ENCODE results near the gene DMRTB1. TPM values are rescaled to one million over a fixed set of nuclear protein-coding genes. Genes with fewer than 3 reads are reported as not detected.

The DMRTB1 gene
- total RNA-seq, 2 experiments from 2014 or later = not detected

GRCh38 chr1:53484705-53485477 is 25.7 kb downstream of the DMRTB1 start:
- peaks cover 14% of the 10 kb centered on the region for H3K27me3 Mint-ChIP-seq
- H3K27ac Mint-ChIP-seq = no peak overlapping the region
- no peak for DNase-seq
- H3K4me1 Mint-ChIP-seq (ENCODE audit: low read depth) = no peaks in the 10 kb centered on the region
- H3K4me3 Mint-ChIP-seq = no peak overlapping the region
- no peaks in the 10 kb centered on the region for H3K9me3 Mint-ChIP-seq
- CTCF ChIA-PET = interaction anchor here (0.9 to 2.3 kb wide), 5 partner anchors 20 to 269 kb away, joined by 4 to 10 read pairs (median 4); no protein-coding TSS in a partner anchor
- POLR2A ChIA-PET = no interaction called here
- H3K36me3 Mint-ChIP-seq = no peaks in the 10 kb centered on the region
- intact Hi-C loops (cut with micrococcal nuclease) = loop anchor here (1.0 kb wide), 2 partner anchors 197 to 269 kb away; no protein-coding TSS in a partner anchor

- peak; percentile 81 for DNase-seq
- Mint-ChIP-seq H3K27me3 (peaks cover 14% of the 10 kb centered on the region), H3K36me3 (no peaks in the 10 kb centered on the region), H3K4me1 (ENCODE audit: low read depth) (no peaks in the 10 kb centered on the region), H3K9me3 (no peaks in the 10 kb centered on the region), H3K27ac (no peak overlapping the region), H3K4me3 (no peak overlapping the region)
- intact Hi-C loops (cut with micrococcal nuclease) = loop anchor here (1.0 kb wide), 2 partner anchors 197 to 269 kb away; no protein-coding TSS in a partner anchor
- CTCF ChIA-PET = interaction anchor here (0.5 to 1.7 kb wide), 10 partner anchors 10 to 1230 kb away, joined by 3 to 9 read pairs (median 4); no protein-coding TSS in a partner anchor
- POLR2A ChIA-PET = no interaction called here
Observed at GRCh38 chr1:53485478-53486394, 26.5 kb downstream of the DMRTB1 start.

GRCh38 chr1:53486395-53487026 is 27.3 kb downstream of the DMRTB1 start:
- H3K4me1 Mint-ChIP-seq (ENCODE audit: low read depth) = no peaks in the 10 kb centered on the region
- intact Hi-C loops (cut with micrococcal nuclease) = no loop called here
- H3K4me3 Mint-ChIP-seq = no peak overlapping the region
- POLR2A ChIA-PET = no interaction called here
- H3K27me3 Mint-ChIP-seq = peaks cover 14% of the 10 kb centered on the region
- no peaks in the 10 kb centered on the region for H3K36me3 Mint-ChIP-seq
- no peak for DNase-seq
- CTCF ChIA-PET = interaction anchor here (0.5 to 1.6 kb wide), 7 partner anchors 22 to 270 kb away, joined by 3 to 9 read pairs (median 3); no protein-coding TSS in a partner anchor
- no peak overlapping the region for H3K27ac Mint-ChIP-seq
- H3K9me3 Mint-ChIP-seq = no peaks in the 10 kb centered on the region

GRCh38 chr1:53490351-53490750 is 31.2 kb downstream of the DMRTB1 start:
- CTCF ChIA-PET = no interaction called here
- intact Hi-C loops (cut with micrococcal nuclease) = no loop called here
- POLR2A ChIA-PET = no interaction called here
- H3K4me1 Mint-ChIP-seq (ENCODE audit: low read depth) = no peaks in the 10 kb centered on the region
- H3K27me3 Mint-ChIP-seq = peaks cover 13% of the 10 kb centered on the region
- no peaks in the 10 kb centered on the region for H3K9me3 Mint-ChIP-seq
- no peak overlapping the region for H3K4me3 Mint-ChIP-seq
- DNase-seq = no peak
- H3K36me3 Mint-ChIP-seq = no peaks in the 10 kb centered on the region
- no peak overlapping the region for H3K27ac Mint-ChIP-seq

GRCh38 chr1:53495633-53496345 is 36.6 kb downstream of the DMRTB1 start:
- no peak for DNase-seq
- Mint-ChIP-seq H3K27me3 (peaks cover 4% of the 10 kb centered on the region), H3K27ac (no peak overlapping the region), H3K36me3 (no peaks in the 10 kb centered on the region), H3K9me3 (no peaks in the 10 kb centered on the region), H3K4me3 (no peak overlapping the region), H3K4me1 (ENCODE audit: low read depth) (no peaks in the 10 kb centered on the region)
- intact Hi-C loops (cut with micrococcal nuclease) = no loop called here
- ChIA-PET CTCF (interaction anchor here (0.6 to 0.7 kb wide), 3 partner anchors 10 to 464 kb away, joined by 3 to 4 read pairs (median 3); no protein-coding TSS in a partner anchor), POLR2A (no interaction called here)

GRCh38 chr1:53498555-53499131 is 39.4 kb downstream of the DMRTB1 start:
- Mint-ChIP-seq H3K4me3 (no peak overlapping the region), H3K9me3 (no peaks in the 10 kb centered on the region), H3K4me1 (ENCODE audit: low read depth) (no peaks in the 10 kb centered on the region), H3K27me3 (no peaks in the 10 kb centered on the region), H3K36me3 (no peaks in the 10 kb centered on the region), H3K27ac (no peak overlapping the region)
- intact Hi-C loops (cut with micrococcal nuclease) = no loop called here
- POLR2A ChIA-PET = no interaction called here
- DNase-seq = no peak
- CTCF ChIA-PET = no interaction called here

- Mint-ChIP-seq H3K4me3 (no peak overlapping the region), H3K27me3 (no peaks in the 10 kb centered on the region), H3K4me1 (ENCODE audit: low read depth) (no peaks in the 10 kb centered on the region), H3K36me3 (no peaks in the 10 kb centered on the region), H3K9me3 (no peaks in the 10 kb centered on the region), H3K27ac (no peak overlapping the region)
- POLR2A ChIA-PET = no interaction called here
- CTCF ChIA-PET = no interaction called here
- no peak for DNase-seq
- intact Hi-C loops (cut with micrococcal nuclease) = no loop called here
Observed at GRCh38 chr1:53499257-53500203, 40.3 kb downstream of the DMRTB1 start.

GRCh38 chr1:53500204-53501064 is 41.2 kb downstream of the DMRTB1 start:
- Mint-ChIP-seq H3K36me3 (no peaks in the 10 kb centered on the region), H3K4me1 (ENCODE audit: low read depth) (no peaks in the 10 kb centered on the region), H3K27me3 (no peaks in the 10 kb centered on the region), H3K4me3 (no peak overlapping the region), H3K9me3 (no peaks in the 10 kb centered on the region), H3K27ac (no peak overlapping the region)
- intact Hi-C loops (cut with micrococcal nuclease) = no loop called here
- CTCF ChIA-PET = no interaction called here
- POLR2A ChIA-PET = no interaction called here
- no peak for DNase-seq

GRCh38 chr1:53501065-53502005 is 42.1 kb downstream of the DMRTB1 start:
- Mint-ChIP-seq H3K27ac (no peak overlapping the region), H3K4me3 (no peak overlapping the region), H3K27me3 (no peaks in the 10 kb centered on the region), H3K9me3 (no peaks in the 10 kb centered on the region), H3K36me3 (no peaks in the 10 kb centered on the region), H3K4me1 (ENCODE audit: low read depth) (no peaks in the 10 kb centered on the region)
- ChIA-PET CTCF (no interaction called here), POLR2A (no interaction called here)
- no peak for DNase-seq
- intact Hi-C loops (cut with micrococcal nuclease) = no loop called here

Data from activated CD4-positive, alpha-beta memory T cell treated with anti-CD3 and anti-CD28 coated beads for 36 hours (primary cell).